GM19438 (cell line): Measurements from ENCODE around the gene PNPLA6.

Experiments used
- ATAC-seq: cut with Tn5 transposase; IDR thresholded peaks from one replicate; pipeline ENCODE4 v1.9.1; 2021; ENCODE audit warnings: low read depth; ENCODE audit not compliant: unreplicated experiment

Gene PNPLA6

DNA sequence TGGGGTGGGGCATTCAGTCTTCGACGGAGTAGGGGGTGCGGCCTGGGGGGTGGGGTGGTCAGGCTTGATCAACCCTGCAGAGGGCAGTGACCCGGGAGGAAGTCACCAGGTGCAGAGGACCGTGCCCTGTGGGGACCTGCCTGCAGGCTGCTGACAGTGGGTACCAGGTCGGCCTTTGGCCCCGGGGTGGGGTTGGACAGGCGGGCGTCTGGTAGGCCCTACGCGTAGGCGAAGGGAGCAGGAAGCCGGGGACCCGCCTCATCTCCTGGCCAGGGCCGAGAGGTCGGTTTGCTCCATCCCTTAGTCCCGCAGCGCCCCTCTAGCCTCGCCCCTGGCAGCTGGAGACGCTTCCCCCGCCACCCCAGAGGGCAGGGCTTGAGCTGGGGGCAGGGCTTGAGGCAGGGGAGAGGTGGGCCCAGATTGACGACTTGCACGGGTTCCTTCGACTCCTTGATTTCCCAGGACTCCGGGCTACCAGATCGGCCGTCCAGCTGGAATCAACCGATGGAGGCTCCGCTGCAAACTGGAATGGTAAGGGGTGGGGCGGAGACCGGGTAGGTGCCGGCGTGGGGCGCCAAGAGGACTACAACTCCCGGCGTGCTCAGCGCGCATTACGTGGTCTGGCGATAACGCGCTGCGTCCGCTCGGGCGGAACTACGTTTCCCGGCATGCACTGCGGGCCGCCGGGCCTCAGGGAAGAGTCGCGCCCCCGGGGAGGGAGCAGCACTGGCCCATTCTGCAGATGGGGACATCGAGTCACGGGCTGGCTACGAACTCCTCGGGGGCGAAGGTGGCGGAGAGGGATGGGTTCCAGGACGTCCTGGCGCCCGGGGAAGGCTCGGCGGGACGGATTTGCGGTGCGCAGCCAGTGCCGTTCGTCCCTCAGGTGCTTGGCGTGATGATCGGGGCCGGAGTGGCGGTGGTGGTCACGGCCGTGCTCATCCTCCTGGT, at the start of gene PNPLA6:
TSS of gene PNPLA6 (plus strand) at position 671 of the 951 bp plus-strand sequence. CDS start at position 743, 72 bp downstream.
- peak; percentile 63 for ATAC-seq

DNA sequence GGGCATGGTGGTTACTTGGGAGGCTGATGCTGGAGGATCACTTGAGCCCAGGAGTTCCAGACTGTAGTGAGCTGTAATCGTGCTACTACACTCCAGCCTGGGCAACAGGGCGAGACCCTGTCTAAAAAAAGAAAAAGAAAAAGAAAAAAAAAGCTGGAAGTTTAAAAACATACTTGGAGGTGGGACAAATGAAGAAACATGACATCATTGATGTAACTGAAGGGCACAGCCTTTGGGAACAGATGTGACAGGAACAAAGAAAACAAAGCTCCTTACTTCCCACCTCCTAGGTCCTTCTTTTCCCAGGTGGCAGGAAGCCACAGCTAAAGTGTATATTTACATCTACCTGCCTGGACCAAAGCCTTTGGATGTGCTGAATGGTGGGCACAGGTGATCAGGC, 48.6 kb upstream of the PNPLA6 start:
- ATAC-seq = no peak

DNA sequence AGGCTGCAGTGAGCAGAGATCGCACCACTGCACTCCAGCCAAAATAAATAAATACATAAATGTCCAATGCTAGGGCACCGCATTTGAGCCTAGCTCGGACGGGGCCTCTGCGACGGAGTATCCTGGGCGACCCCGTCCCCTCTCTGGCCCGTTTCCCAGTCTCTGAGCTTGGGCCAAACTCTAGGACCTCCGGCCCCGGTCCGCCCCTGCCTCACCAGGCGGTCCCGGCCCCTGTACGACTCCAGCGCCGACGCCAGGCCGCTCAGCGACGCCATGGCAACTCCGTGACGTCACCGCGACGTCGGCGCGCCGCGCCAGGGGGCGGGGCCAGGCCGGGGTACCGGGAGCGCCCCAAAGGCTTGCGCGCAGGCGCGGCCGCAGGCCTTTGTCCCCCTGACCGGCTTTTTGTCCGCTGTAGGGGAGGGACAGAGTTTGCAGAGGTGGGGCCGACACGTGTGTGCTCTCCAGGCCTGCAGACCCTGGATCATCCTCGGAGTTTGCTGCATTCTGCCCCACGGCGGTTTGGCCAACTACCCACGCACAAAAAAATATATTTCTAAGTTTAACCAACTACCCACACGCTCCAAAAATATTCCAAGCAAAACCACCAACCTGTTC, 46.7 kb upstream of the PNPLA6 start, which contains the start of gene PEX11G:
TSS of gene PEX11G (minus strand) at position 300 of the 618 bp plus-strand sequence. CDS start at position 275, 25 bp downstream.
- ATAC-seq = peak; percentile 70

- no peak for ATAC-seq
Measured at GRCh38 chr19:7489609-7490044, 45.9 kb upstream of the PNPLA6 start.

DNA sequence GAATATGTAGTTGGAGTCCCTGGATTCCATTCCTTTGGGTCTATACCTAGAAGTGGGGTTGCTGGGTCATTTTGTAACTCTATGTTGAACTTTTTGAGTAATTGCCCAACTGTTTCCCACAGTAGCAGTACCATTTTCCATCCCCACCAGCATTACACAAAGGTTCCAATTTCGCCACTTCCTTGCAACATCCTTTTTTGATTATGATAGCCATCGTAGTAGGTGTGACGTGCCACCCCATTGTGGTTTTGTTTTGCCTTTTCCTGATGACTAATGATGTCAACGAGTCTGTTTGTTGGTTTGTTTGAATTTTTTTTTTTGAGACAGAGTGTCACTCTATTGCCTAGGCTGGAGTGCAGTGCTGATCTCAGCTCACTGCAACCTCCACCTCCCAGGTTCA, 43.4 kb upstream of the PNPLA6 start:
- ATAC-seq = no peak

GRCh38 chr19:7492558-7492957, 43.0 kb upstream of the PNPLA6 start:
- ATAC-seq = no peak

- ATAC-seq = no peak
Measured at GRCh38 chr19:7494416-7495098, 41.0 kb upstream of the PNPLA6 start.

DNA sequence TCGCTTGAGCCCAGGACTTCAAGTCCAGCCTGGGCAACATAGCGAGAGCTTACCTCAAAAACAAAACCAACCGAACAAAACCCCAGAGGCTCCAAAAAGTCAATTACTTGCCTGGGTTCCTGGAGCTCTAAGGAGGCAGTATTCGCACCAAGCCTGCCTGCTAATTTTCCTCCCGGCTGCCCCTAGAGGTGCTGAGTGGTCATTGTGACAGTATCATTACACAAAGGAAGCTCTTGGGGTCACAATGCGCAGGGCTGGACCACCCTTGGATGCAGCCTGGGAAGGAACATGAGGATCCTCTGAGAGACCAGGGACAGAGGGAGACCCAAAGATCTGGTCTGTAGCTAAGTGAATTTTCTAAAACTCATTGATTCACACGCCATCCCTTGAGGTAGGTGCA, 38.2 kb upstream of the PNPLA6 start:
- ATAC-seq = no peak

GRCh38 chr19:7500811-7501450, 34.6 kb upstream of the PNPLA6 start:
- ATAC-seq = no peak

DNA sequence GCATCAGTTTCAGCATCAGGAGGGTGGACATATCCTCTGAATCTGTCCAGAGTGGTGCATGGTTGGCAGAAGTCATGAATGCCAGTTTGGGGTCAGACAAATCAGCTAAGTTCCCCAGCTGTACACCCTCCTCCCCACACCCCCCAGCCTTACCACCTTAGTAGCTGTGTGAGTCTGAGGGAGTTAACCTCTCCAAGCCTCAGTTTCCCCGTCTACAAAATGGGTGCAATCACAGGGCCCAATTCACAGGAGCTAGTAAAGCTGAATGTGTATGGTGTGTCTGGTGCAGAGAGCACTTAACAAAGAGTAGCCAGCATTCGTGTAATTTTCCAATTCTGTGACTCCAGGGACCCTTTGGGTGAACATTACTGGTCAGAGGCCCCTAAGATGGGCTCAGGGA, 33.0 kb upstream of the PNPLA6 start:
- ATAC-seq = no peak

GRCh38 chr19:7504684-7505083, 30.8 kb upstream of the PNPLA6 start:
- no peak for ATAC-seq

DNA sequence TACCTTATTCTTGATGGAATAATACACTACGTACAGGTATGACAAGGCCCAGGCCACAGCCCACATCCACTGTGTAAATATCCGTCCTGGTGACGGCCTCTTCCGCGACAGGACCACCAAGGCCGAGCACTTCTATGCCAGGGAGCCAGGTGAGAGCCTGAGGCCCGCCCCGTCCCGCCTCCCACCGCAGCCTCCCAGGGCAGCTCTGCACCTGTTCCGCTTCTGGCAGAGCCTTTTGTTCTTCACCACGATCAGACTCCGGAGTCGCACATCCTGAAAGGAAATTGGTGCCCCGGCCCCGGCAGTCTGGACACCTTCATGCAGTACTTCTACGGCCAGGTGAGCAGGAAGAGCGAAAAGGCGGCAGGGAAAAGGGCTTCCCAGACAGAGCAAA, 30.2 kb upstream of the PNPLA6 start:
- ATAC-seq = no peak

DNA sequence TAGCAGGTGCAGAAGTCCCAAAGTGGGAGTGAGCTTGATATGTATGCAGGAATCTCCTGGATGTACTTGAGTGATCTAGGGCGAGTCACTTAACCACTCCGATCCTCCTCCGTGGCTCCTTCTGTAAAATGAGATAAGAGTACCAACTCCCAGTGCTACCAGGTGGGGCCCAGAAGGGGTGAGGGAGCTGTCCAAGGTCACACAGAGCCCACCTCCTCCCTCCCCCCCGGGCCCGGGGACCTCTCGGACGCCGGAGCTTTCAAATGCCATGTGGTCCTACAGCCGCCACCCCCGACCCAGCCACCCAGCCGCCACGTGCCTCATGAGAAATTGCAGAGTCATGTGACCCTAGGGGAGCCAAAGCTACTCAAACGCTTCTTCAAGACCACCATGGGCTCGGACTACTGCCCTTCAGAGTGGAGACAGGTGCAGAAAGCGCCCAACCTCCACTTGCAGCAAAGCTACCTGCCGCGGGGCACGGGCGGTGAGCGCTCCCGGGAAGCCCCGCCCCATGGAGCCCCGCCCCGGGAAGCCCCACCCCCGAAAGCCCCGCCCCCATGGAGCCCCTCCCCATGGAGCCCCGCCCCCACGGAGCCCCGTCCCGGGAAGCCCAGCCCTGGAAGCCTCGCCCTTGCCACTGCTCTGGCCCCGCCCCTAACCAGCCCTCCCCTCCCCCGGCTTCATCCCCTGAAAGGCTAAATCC, 29.7 kb upstream of the PNPLA6 start:
- ATAC-seq = no peak

- ATAC-seq = no peak
Measured at GRCh38 chr19:7506385-7507328, 28.9 kb upstream of the PNPLA6 start.

DNA sequence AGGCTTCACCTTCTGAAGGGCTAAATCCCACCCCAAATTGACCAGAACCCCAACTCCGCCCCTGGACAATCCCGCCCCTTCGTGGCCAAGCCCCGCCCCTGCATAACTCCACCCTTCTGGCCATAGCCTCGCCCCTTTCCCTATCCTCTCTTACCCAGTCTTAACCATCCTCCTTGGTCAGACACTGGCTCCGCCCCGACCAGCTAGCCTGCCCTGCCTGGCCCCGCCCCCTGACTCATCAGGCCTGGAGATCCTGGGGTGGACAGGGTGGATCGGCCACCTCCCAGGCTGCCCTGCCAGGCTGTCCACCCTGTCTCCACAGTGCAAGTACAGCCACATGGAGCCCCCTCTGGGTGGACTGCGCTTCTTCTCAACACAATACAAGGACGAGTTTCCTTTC, 27.6 kb upstream of the PNPLA6 start:
- ATAC-seq = no peak

DNA sequence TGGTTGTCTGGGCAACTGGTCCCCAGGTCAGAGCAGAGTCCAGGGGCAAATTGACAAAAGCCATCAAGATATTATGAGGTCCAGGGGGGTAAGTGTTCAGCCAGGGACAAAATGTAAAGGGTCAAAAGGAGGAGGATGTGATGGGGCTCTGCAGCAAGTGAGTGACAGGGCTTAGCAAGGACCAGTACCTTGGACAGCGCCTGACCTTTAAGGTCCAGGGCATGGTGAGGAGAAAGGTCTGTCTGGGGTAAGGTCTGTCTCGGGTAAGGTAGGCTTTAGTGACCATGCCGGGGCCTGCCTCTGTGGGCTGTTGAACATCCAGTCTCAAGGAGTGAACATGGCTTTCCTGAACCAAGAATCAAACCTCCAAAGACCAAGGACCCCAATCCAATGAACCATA, 25.9 kb upstream of the PNPLA6 start:
- no peak for ATAC-seq

- ATAC-seq = no peak
Measured at GRCh38 chr19:7512400-7512851, 23.1 kb upstream of the PNPLA6 start.

GRCh38 chr19:7513809-7514642, 21.5 kb upstream of the PNPLA6 start:
- no peak for ATAC-seq
